ENCODE measurements around the gene RYR3.

The RYR3 gene

DNA sequence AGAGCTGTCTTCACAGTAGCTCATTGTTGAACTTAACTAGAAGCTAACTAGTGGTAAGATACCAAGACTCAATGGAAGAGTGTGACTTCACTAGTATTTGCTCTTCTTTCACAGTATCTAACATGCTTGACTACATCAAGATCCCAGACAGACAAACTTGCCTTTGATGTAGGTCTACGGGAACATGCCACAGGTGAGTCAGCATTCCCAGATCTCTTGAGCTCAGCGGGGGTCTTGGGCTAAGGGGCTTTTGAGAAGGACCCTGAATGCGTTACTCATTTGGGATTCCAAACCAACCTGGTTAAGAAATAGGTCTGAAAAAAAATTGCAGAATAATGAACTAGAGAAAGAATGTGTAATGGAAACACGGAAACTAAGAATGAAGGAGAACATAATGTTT lies 222.4 kb downstream of the RYR3 start:
- H3K9me3 ChIP-seq (ENCODE audit: control extremely low read depth in 1 of 5, control insufficient read depth in 4 of 5, insufficient read depth in 2 of 5, low read depth in 1 of 5, low read length in 4 of 5), result no peaks in the 10 kb centered on the region
- 96% methylated on average over 3 of the region's 4 CpGs for WGBS (ENCODE audit: insufficient coverage)
- no peaks in the 10 kb centered on the region for H3K4me1 ChIP-seq (ENCODE audit: control extremely low read depth in 1 of 4, control insufficient read depth in 4 of 4, insufficient read depth in 4 of 4, low read length in 3 of 4)
- H3K27me3 ChIP-seq (replicated peaks in 2 of 5; ENCODE audit: control insufficient read depth in 4 of 5, insufficient read depth in 5 of 5, low read length in 4 of 5), result no peaks in the 10 kb centered on the region
- ChIA-PET CTCF (no interaction called here), POLR2A (no interaction called here)
- H3K4me3 ChIP-seq (ENCODE audit: control insufficient read depth in 1 of 7, extremely low read depth in 1 of 7, insufficient read depth in 4 of 7, low read depth in 2 of 7, low read length in 6 of 7), result no peak overlapping the region
- no peaks in the 10 kb centered on the region for H3K36me3 ChIP-seq (ENCODE audit: control insufficient read depth in 4 of 4, insufficient read depth in 4 of 4, low read length in 3 of 4)
- DNase-seq, result no peak
- no peak overlapping the region for H3K27ac ChIP-seq (ENCODE audit: insufficient read depth in 1 of 2, low read depth in 1 of 2, low read length in 2 of 2, poor library complexity in 1 of 2, severe bottlenecking in 2 of 2)

DNA sequence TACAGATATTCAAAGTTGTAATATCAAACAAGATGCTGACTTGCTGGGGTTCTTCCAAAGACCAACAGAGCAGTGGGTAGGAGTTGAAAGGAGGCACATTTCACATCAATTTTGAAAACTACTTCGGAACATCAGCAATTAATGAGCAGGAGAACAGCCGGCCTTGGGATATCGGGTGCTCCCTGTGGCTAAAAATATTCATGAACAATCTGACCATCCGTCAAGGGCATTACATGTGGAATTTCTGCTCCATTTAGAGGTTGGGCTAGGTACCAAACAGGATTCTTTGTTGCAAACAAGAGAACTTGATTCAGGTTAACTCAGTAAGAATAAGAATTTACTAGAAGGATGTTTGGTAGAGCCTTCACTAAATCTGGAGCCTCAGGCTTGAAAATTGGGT lies 223.9 kb downstream of the RYR3 start:
- no peak overlapping the region for H3K27ac ChIP-seq (ENCODE audit: insufficient read depth in 1 of 2, low read depth in 1 of 2, low read length in 2 of 2, poor library complexity in 1 of 2, severe bottlenecking in 2 of 2)
- no peaks in the 10 kb centered on the region for H3K36me3 ChIP-seq (ENCODE audit: control insufficient read depth in 4 of 4, insufficient read depth in 4 of 4, low read length in 3 of 4)
- no peak overlapping the region for H3K4me3 ChIP-seq (ENCODE audit: control insufficient read depth in 1 of 7, extremely low read depth in 1 of 7, insufficient read depth in 4 of 7, low read depth in 2 of 7, low read length in 6 of 7)
- no peaks in the 10 kb centered on the region for H3K9me3 ChIP-seq (ENCODE audit: control extremely low read depth in 1 of 5, control insufficient read depth in 4 of 5, insufficient read depth in 2 of 5, low read depth in 1 of 5, low read length in 4 of 5)
- ChIA-PET POLR2A (no interaction called here), CTCF (no interaction called here)
- WGBS (ENCODE audit: insufficient coverage), result 100% methylated on average over 4 of the region's 4 CpGs
- no peak for DNase-seq
- H3K4me1 ChIP-seq (ENCODE audit: control extremely low read depth in 1 of 4, control insufficient read depth in 4 of 4, insufficient read depth in 4 of 4, low read length in 3 of 4), result no peaks in the 10 kb centered on the region
- H3K27me3 ChIP-seq (replicated peaks in 2 of 5; ENCODE audit: control insufficient read depth in 4 of 5, insufficient read depth in 5 of 5, low read length in 4 of 5), result peaks cover 0 to 3% (median 0%) of the 10 kb centered on the region in 5 experiments

DNA sequence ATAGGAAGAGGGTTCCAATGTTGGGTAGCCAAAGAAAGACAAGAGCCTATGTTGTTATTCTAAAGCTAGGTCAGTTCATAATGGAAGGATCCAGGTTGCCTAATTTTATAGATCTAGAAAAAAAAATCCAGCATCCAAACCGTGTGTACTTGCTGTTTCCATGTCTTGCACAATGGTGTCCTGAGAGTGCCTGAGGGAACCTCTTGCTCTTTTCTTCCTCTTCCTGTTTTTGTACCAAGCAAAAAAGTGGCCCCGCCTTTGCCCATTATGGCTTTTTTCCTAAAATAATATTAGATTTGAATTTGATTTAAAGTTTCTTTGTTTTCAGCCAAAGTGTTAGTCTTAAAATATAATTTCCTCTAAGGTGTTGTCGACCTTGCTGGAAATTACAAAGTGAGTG lies 224.4 kb downstream of the RYR3 start:
- 18% methylated on average over 1 of the region's 3 CpGs for WGBS (ENCODE audit: insufficient coverage)
- Histone ChIP-seq H3K27me3 (replicated peaks in 2 of 5; ENCODE audit: control insufficient read depth in 4 of 5, insufficient read depth in 5 of 5, low read length in 4 of 5) (peaks cover 0 to 3% (median 0%) of the 10 kb centered on the region in 5 experiments), H3K36me3 (ENCODE audit: control insufficient read depth in 4 of 4, insufficient read depth in 4 of 4, low read length in 3 of 4) (no peaks in the 10 kb centered on the region), H3K4me3 (ENCODE audit: control insufficient read depth in 1 of 7, extremely low read depth in 1 of 7, insufficient read depth in 4 of 7, low read depth in 2 of 7, low read length in 6 of 7) (no peak overlapping the region), H3K9me3 (ENCODE audit: control extremely low read depth in 1 of 5, control insufficient read depth in 4 of 5, insufficient read depth in 2 of 5, low read depth in 1 of 5, low read length in 4 of 5) (no peaks in the 10 kb centered on the region), H3K4me1 (ENCODE audit: control extremely low read depth in 1 of 4, control insufficient read depth in 4 of 4, insufficient read depth in 4 of 4, low read length in 3 of 4) (no peaks in the 10 kb centered on the region), H3K27ac (ENCODE audit: insufficient read depth in 1 of 2, low read depth in 1 of 2, low read length in 2 of 2, poor library complexity in 1 of 2, severe bottlenecking in 2 of 2) (no peak overlapping the region)
- POLR2A ChIA-PET, result no interaction called here
- CTCF ChIA-PET, result no interaction called here
- DNase-seq, result no peak

DNA sequence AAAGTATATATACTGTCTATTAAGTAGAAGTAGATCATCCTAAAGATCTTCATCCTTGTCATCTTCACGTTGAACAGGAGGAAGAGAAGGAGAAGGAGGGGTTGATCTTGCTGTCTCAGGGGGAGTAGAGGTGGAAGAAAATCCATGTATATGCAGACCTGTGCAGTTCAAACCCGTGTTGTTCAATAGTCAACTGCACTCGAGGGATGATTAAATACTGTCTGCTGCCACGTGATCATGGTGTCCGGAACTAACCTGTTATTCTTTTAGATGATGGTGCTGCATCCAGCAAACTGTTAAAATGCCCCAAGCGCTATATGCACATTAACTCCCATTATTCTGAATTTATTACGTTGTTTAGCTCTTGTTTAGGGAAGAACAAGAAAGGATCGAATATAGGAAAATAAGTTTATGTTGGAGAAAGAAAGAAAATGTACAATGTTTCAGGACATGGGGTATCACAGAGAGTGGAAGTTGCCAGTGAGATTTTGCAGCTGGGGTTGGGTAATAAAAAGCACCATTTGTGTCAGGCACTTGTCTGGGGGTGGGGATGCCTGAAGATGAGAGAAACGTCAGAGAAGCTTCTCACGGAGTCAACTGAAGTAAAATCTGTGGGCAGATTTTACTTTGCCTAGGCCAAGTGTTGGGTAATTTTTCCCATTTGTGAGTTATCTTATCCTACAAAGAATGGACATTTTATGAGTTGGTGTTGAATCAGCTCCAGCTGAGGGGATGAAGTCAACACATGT lies 229.2 kb downstream of the RYR3 start:
- CTCF ChIA-PET, result no interaction called here
- no peak for DNase-seq

DNA sequence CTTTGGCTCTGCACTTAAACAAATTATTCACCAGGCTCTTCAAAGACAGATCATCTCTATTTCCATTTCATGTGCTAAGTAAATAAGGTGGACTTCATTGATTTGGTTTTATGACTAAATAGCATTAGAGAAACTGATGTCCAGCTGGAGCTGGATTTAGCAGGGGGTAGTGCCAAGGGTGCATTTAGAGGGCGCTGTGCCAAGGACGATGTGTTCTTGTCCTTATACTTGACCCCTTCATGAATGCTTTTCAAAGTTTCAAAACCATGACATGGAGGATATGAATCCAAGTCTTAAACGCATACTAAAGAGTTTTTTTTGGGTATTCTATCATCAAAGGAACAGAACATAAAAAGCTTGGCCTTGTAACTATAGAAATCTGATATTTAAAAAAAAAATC lies 233.2 kb downstream of the RYR3 start:
- Histone ChIP-seq H3K4me3 (ENCODE audit: control insufficient read depth in 1 of 7, extremely low read depth in 1 of 7, insufficient read depth in 4 of 7, low read depth in 2 of 7, low read length in 6 of 7) (no peak overlapping the region), H3K27me3 (replicated peaks in 2 of 5; ENCODE audit: control insufficient read depth in 4 of 5, insufficient read depth in 5 of 5, low read length in 4 of 5) (peaks cover 0 to 6% (median 0%) of the 10 kb centered on the region in 5 experiments), H3K4me1 (ENCODE audit: control extremely low read depth in 1 of 4, control insufficient read depth in 4 of 4, insufficient read depth in 4 of 4, low read length in 3 of 4) (no peaks in the 10 kb centered on the region), H3K27ac (ENCODE audit: insufficient read depth in 1 of 2, low read depth in 1 of 2, low read length in 2 of 2, poor library complexity in 1 of 2, severe bottlenecking in 2 of 2) (no peak overlapping the region), H3K9me3 (ENCODE audit: control extremely low read depth in 1 of 5, control insufficient read depth in 4 of 5, insufficient read depth in 2 of 5, low read depth in 1 of 5, low read length in 4 of 5) (no peaks in the 10 kb centered on the region), H3K36me3 (ENCODE audit: control insufficient read depth in 4 of 4, insufficient read depth in 4 of 4, low read length in 3 of 4) (no peaks in the 10 kb centered on the region)
- CTCF ChIA-PET, result no interaction called here
- DNase-seq, result no peak
- WGBS (ENCODE audit: insufficient coverage), result 83% methylated on average over 1 of the region's 3 CpGs
- POLR2A ChIA-PET, result no interaction called here

More for the DNA sequence above, 229.2 kb downstream of the RYR3 start:
- no peaks in the 10 kb centered on the region for H3K9me3 ChIP-seq (ENCODE audit: control extremely low read depth in 1 of 5, control insufficient read depth in 4 of 5, insufficient read depth in 2 of 5, low read depth in 1 of 5, low read length in 4 of 5)
- no peaks in the 10 kb centered on the region for H3K4me1 ChIP-seq (ENCODE audit: control extremely low read depth in 1 of 4, control insufficient read depth in 4 of 4, insufficient read depth in 4 of 4, low read length in 3 of 4)
- no peak overlapping the region for H3K4me3 ChIP-seq (ENCODE audit: control insufficient read depth in 1 of 7, extremely low read depth in 1 of 7, insufficient read depth in 4 of 7, low read depth in 2 of 7, low read length in 6 of 7)
- POLR2A ChIA-PET, result interaction anchor here (0.6 kb wide), 2 partner anchors 53 to 114 kb away, joined by 3 to 5 read pairs; no protein-coding TSS in a partner anchor
- WGBS (ENCODE audit: insufficient coverage), result 97% methylated on average over 5 of the region's 10 CpGs
- H3K27ac ChIP-seq (ENCODE audit: insufficient read depth in 1 of 2, low read depth in 1 of 2, low read length in 2 of 2, poor library complexity in 1 of 2, severe bottlenecking in 2 of 2), result no peak overlapping the region
- peaks cover 0 to 6% (median 0%) of the 10 kb centered on the region in 5 experiments for H3K27me3 ChIP-seq (replicated peaks in 2 of 5; ENCODE audit: control insufficient read depth in 4 of 5, insufficient read depth in 5 of 5, low read length in 4 of 5)
- H3K36me3 ChIP-seq (ENCODE audit: control insufficient read depth in 4 of 4, insufficient read depth in 4 of 4, low read length in 3 of 4), result no peaks in the 10 kb centered on the region

DNA sequence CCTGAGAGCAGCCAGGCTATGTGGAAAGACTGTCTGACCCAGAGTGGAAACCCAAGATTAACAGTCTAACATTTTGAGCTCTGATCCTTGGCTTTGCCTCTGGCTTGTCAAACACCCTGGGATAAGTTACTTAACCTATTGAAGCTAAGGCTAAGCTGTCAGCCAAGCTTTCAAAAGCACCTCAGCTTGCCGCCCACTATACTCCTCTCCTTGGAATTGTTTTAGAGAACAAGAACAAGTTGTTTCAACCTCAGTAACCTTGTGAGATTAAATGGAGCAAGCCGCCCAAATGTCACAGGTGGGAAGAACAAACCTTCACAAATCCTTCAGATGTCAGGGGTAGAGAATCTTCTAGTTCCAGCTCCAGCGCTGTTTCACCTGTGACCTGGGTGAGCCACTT lies 235.1 kb downstream of the RYR3 start:
- Histone ChIP-seq H3K36me3 (ENCODE audit: control insufficient read depth in 4 of 4, insufficient read depth in 4 of 4, low read length in 3 of 4) (no peaks in the 10 kb centered on the region), H3K9me3 (ENCODE audit: control extremely low read depth in 1 of 5, control insufficient read depth in 4 of 5, insufficient read depth in 2 of 5, low read depth in 1 of 5, low read length in 4 of 5) (no peaks in the 10 kb centered on the region), H3K4me1 (ENCODE audit: control extremely low read depth in 1 of 4, control insufficient read depth in 4 of 4, insufficient read depth in 4 of 4, low read length in 3 of 4) (no peaks in the 10 kb centered on the region), H3K4me3 (ENCODE audit: control insufficient read depth in 1 of 7, extremely low read depth in 1 of 7, insufficient read depth in 4 of 7, low read depth in 2 of 7, low read length in 6 of 7) (no peak overlapping the region), H3K27ac (ENCODE audit: insufficient read depth in 1 of 2, low read depth in 1 of 2, low read length in 2 of 2, poor library complexity in 1 of 2, severe bottlenecking in 2 of 2) (no peak overlapping the region), H3K27me3 (replicated peaks in 2 of 5; ENCODE audit: control insufficient read depth in 4 of 5, insufficient read depth in 5 of 5, low read length in 4 of 5) (peaks cover 0 to 3% (median 0%) of the 10 kb centered on the region in 5 experiments)
- no peak for DNase-seq
- WGBS (ENCODE audit: insufficient coverage), result 100% methylated on average over 2 of the region's 3 CpGs
- ChIA-PET POLR2A (no interaction called here), CTCF (interaction anchor here (1.6 kb wide), 1 partner anchor 155 kb away, joined by 3 read pairs; no protein-coding TSS in a partner anchor)

DNA sequence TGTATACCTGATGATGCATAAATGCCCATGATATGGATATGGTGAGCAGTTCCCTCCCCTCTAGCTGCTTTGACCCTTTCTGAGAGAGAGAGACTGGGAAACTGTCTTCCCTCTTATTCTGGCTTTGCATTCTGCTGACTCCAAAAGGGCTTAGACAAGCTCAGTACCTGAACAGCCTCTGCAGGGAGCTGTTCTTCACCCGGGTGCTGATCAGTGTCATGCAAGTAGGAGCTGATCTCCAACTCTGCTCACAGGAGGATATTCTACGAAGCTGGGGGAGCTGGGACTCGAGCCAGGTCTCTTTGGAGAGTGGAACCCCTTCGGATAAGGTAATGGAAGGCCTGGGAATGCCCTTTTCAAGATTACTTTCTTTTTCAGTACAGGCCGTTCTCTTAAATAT lies 237.1 kb downstream of the RYR3 start:
- DNase-seq, result peak; percentile 36 to 64 (median 59)
- CTCF ChIA-PET, result interaction anchor here (0.9 to 1.6 kb wide), 4 partner anchors 10 to 125 kb away, joined by 3 to 5 read pairs (median 3); no protein-coding TSS in a partner anchor

More for the DNA sequence above, 237.1 kb downstream of the RYR3 start:
- Histone ChIP-seq H3K4me3 (ENCODE audit: control insufficient read depth in 1 of 7, extremely low read depth in 1 of 7, insufficient read depth in 4 of 7, low read depth in 2 of 7, low read length in 6 of 7) (no peak overlapping the region), H3K27ac (ENCODE audit: insufficient read depth in 1 of 2, low read depth in 1 of 2, low read length in 2 of 2, poor library complexity in 1 of 2, severe bottlenecking in 2 of 2) (no peak overlapping the region), H3K27me3 (replicated peaks in 2 of 5; ENCODE audit: control insufficient read depth in 4 of 5, insufficient read depth in 5 of 5, low read length in 4 of 5) (no peaks in the 10 kb centered on the region), H3K36me3 (ENCODE audit: control insufficient read depth in 4 of 4, insufficient read depth in 4 of 4, low read length in 3 of 4) (no peaks in the 10 kb centered on the region), H3K9me3 (ENCODE audit: control extremely low read depth in 1 of 5, control insufficient read depth in 4 of 5, insufficient read depth in 2 of 5, low read depth in 1 of 5, low read length in 4 of 5) (no peaks in the 10 kb centered on the region), H3K4me1 (ENCODE audit: control extremely low read depth in 1 of 4, control insufficient read depth in 4 of 4, insufficient read depth in 4 of 4, low read length in 3 of 4) (no peaks in the 10 kb centered on the region)
- POLR2A ChIA-PET, result no interaction called here
- 68% methylated on average over 4 of the region's 5 CpGs for WGBS (ENCODE audit: insufficient coverage)
